ENCODE data around the gene HRH3. TPM values are rescaled to one million over a fixed set of nuclear protein-coding genes. Genes with fewer than 3 reads are reported as not detected.
A peak's percentile ranks its signal among the peaks of the same experiment; 100 is the strongest.

Gene HRH3
- total RNA-seq, 1 donor from 2014 or later, result not detected

DNA sequence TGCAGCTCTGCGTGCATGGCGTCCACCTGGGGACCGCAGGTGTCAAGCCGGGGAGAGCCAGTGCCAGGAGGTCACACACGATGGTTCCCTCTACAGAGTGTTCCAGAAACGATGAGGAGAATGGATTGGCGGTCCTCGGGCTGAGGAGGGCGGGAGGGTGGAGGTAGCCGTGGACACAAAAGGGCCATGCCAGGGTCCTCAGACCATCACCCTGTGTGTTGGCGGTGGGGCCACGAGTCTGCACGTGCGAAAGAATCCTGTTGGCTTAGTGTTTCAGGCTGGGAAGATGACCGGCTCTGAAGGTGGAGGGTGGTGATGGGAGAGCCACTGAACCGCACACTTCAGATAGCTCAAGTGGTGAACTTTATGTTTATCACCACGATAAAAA lies 13.7 kb downstream of the HRH3 start:
- no peak for ATAC-seq
- DNase-seq (ENCODE audit: missing footprints), result peak; percentile 25
- intact Hi-C loops (cut with DNase I), result no loop called here

DNA sequence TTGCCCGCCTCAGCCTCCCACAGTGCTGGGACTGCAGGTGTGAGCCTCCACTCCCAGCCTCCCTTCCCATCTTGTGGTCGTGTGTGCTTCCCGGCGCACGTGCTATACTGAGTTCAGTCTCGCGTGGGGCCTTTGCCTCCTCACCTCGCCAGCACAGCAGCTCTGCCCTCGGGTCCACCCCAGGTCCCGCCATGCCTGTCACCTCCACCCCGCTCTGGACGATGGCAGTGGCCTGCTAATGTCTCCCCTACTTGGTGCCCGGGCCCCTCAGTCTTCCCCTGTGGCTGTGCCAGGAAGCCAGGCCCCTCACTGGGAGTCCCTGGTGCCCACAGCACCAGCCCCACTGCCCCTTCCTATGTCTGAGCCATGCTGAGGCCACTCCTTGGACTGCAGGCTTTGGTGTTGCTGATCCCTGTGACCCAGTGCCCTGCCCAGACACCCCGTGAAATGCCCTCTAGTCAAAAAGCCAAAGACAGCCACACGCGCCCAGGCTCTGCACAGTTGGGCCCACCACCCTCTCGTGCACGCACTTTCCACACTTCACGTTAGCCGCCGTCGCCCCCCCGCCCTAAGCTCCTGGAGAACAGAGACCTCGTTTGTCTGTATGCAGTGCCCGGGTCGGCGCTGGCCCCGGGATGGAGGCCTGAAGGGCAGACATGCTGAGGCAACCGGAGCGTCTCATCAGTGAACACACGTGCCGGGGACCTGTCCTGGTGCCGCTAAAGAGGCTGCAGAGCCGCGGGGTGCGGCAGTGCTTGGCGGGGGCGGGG lies 14.3 kb downstream of the HRH3 start:
- DNase-seq (ENCODE audit: missing footprints) (peak; percentile 60), ATAC-seq (no peak)
- intact Hi-C loops (cut with DNase I), result no loop called here

DNA sequence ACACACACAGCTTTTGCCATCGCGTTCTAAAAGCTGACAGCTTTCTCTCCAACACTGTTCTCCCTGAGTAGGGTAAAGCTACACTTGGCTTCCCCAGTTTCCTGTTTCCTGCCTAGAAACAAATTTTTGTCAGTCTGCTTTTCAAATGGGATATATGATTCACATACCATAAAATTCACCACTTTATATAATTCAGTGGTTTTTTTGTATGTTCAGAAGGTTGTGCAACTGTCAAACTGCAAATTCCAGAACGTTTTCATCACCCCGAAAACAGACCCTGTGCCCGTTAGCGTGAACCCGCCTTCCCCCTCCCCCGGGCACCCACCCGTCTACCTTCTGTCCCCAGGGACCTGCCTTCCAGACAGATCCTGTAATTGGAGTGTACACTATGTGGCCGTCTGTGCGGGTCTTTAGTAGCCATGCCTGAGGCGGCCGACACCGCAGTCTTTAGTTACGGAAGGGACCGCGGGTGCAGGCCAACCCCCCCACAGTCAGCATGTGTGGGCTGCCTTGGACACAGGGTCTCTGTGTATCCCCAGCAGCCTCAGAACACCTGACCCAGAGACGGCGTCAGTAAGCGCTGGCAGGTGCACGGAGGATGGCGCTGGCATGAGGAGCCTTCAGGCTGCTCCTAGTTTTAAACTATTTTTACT lies 16.6 kb downstream of the HRH3 start:
- DNase-seq (ENCODE audit: missing footprints), result peak; percentile 41
- intact Hi-C loops (cut with DNase I), result no loop called here
- ATAC-seq, result no peak

DNA sequence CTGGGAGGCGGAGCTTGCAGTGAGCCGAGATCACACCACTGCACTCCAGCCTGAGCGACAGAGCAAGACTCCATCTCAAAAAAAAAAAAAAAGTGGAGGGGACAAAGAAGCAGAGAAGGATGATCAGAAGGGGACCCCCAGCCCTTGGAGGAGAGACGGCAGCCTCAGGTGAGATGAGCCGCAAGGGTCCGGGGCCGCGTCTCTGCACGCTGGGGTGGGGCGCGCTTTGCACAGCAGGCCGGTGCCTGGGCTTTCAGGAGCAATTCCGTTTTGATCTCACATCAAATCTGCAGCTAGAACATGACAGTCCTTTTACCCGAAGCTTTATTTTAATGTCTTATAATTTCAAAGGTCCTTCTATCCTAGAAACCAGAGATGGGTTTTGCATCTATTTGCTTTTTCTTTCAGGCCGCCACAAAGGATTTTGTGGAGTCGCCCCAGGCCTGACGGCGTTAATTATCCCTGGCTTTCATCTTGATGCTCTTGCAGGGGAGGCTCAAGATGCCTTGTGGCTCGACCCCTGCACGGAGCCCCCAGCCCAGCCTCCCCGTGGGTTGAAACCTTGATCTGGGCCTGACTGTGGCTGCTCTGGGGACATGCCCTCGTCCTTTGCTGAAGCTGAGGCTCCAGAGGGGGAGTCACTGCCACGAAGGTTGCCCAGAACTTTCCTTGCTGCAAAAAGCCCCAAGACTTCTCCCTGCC lies 17.3 kb downstream of the HRH3 start:
- ATAC-seq, result no peak
- intact Hi-C loops (cut with DNase I), result no loop called here
- peak; percentile 37 for DNase-seq (ENCODE audit: missing footprints)

DNA sequence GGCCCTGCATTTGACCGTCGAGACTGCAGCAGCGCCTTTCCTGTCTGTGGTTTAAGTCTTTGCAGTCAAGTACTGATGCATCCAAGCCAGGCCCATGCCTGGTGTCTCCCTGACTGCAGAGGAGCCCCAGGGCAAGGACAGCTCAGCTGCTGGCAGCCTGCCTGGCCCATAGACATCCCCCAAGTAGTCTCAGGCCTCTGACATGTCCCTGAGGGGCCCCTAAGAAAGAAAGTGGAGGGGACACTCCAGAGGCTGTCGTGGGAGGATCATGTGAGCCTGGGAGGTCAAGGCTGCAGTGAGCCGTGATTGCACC lies 18.0 kb downstream of the HRH3 start:
- ATAC-seq, result no peak
- intact Hi-C loops (cut with DNase I), result no loop called here
- DNase-seq (ENCODE audit: missing footprints), result peak; percentile 45

DNA sequence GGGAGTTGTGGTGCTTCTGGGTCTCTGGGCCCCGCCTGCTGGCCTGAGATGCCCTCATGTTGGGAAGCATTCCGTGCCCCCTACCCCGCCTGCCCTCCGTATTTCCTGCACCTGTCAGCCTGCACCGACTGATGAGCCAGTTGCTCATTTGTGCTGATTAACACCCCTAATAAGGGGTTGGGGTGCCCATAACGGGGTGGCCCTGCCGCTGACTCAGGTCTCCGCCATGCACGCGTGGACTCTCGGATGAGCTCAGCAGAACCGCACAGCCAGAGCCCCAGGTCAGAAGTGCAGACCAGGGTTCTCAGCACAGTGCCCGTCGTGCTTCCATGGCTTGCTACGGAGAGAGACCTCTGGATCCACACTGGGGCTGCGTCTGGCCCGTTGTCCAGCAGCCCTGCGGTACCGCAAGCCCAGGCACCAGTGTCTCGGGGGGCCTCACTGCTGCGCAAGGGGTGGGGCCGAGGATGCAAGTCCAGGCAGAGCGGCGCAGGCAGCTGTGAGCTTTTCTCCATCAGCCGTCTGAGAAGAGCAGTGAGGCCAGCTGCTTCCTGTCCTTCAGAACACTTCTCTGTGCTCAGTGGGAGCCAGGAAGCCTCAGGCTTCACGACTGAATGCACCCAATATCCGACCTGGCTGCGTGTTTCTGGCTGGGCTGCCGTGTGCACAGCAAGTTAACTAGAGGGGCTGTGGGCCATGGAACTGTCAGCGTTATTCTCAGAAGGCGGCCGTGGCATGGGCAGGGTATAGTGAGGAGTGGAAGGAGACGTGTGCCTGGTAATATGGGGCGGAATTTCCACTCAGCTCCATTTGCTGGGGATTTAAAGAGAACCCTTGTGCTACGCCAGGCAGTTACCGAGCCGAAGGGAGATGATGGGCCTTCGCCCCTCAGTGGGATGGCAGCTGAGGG lies 18.6 kb downstream of the HRH3 start:
- no peak for ATAC-seq
- DNase-seq (ENCODE audit: missing footprints), result peak; percentile 39

DNA sequence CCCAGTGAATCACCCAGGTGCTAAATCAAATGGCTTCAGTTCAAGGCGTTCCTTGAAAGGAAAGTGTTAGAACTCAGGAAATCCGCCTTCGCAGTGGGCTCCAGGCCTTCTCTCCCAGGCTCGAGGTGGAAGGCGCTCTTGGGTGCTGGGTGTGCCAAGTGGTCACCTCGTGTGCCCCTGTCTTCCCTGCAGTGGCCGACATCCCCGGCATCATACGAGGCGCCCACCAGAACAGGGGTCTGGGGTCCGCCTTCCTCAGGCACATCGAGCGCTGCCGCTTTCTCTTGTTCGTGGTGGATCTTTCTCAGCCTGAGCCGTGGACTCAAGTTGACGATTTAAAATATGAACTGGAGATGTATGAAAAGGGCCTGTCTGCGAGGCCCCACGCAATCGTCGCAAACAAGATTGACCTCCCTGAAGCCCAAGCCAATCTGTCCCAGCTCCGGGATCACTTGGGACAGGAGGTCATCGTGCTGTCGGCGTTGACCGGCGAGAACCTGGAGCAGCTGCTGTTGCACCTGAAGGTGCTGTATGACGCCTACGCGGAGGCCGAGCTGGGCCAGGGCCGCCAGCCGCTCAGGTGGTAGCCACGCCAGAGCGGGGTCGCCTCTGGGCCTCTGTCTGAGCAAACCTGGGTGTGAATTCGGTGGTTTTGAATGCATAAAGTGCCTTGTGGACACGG lies 19.4 kb downstream of the HRH3 start:
- intact Hi-C loops (cut with DNase I), result no loop called here
- ATAC-seq (no peak), DNase-seq (ENCODE audit: missing footprints) (peak; percentile 41)

More for the DNA sequence above, 18.6 kb downstream of the HRH3 start:
- intact Hi-C loops (cut with DNase I), result no loop called here

DNA sequence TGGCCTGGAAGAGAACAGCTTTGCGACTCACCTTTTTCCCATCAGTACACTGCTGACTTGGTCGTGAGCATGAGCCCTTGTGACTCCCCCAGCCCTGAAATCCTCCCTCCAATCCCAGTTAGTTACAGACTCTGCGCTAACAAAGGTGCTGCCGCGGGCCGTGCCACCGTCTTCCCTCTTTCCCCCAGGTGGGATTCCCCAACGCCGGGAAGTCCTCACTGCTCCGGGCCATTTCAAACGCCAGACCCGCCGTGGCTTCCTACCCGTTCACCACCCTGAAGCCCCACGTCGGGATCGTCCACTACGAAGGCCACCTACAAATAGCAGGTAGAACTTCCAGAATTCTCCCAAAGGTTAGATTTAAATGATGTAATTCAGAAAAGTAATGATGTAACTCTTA lies 21.1 kb downstream of the HRH3 start:
- ATAC-seq (no peak), DNase-seq (ENCODE audit: missing footprints) (peak; percentile 43)
- intact Hi-C loops (cut with DNase I), result no loop called here

DNA sequence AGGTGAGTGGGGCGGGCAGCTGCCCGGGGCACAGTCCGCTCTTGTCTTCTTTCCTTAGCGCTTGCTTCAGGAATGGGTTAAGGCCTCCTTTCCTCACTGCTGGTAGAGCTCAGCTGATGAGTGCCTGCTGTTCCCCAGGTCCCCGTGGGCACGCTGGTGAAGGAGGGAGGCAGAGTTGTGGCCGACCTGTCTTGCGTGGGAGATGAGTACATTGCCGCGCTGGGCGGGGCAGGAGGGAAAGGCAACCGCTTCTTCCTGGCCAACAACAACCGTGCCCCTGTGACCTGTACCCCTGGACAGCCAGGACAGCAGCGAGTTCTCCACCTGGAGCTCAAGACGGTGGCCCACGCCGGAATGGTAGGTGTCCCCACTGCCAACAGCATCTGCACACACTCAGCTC lies 21.6 kb downstream of the HRH3 start:
- no peak for ATAC-seq
- peak; percentile 11 for DNase-seq (ENCODE audit: missing footprints)

DNA sequence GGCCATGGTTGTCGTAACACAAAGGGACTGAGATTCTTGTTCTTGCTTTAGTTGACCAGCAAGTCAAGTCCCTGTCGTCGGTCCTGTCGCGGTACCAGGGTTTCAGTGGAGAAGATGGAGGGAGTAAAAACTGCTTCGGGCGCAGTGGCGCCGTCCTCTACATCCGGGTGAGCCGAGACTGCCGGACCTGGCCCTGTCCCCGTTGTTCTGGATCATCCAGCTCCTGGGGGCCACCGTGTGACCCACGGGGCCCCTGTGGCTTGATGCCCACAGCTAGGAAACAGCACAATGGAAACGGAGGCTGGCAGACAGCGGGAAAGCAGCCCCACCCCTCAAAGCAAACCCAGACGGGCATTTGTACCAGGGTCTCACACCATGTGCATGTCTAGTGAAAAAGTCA lies 22.3 kb downstream of the HRH3 start:
- DNase-seq (ENCODE audit: missing footprints), result peak; percentile 40
- intact Hi-C loops (cut with DNase I), result no loop called here
- no peak for ATAC-seq

More for the DNA sequence above, 21.6 kb downstream of the HRH3 start:
- intact Hi-C loops (cut with DNase I), result no loop called here

DNA sequence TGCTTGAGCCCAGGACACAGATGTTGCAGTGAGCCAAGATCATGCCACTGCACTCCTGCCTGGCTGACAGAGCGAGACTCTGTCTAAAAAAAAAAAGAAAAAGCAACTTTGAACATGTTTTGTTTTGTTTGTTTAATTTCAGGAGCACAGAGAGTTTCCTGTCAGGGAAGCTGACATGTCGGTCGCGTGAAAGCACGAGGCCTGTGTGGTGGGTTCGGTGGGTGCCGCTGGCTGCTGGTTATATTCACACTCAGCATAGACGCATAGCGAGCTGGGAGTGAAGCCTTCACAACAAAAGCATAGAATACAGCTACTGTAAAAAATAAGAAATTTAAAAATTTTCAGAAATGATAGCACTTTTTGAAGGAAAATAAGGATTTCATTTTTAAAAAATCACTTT lies 22.8 kb downstream of the HRH3 start:
- ATAC-seq, result no peak
- intact Hi-C loops (cut with DNase I), result no loop called here
- DNase-seq (ENCODE audit: missing footprints), result peak; percentile 14

DNA sequence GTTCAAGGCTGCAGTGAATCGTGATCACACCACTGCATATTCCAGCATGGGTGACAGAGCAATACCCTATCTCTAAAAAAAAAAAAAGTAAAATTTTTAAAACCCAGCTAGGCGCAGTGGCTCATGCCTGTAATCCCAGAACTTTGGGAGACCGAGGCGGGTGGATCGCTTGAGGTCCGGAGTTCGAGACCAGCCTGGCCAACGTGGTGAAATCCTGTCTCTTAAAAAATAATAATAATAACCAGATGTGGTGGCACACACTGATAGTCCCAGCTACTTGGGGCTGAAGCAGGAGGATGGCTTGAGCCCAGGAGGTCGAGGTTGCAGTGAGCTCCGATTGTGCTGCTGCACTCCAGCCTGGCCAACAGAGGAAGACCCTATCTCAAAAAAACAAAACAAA lies 23.8 kb downstream of the HRH3 start:
- DNase-seq (ENCODE audit: missing footprints) (peak; percentile 26), ATAC-seq (no peak)
- intact Hi-C loops (cut with DNase I), result no loop called here

DNA sequence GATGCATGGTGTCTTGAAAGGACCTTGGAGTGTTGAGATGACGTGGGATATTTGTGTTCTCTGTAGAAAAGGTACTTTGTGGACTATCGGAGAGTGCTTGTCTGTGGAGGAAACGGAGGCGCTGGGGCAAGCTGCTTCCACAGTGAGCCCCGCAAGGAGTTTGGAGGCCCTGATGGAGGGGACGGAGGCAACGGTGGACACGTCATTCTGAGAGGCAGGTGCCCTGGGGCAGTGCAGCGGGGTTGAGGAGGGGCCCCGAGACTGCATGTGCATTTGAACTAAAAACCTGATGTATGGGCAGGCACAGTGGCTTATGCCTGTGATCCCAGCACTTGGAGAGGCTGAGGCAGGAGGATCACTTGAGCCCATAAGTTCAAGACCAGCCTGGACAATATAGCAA lies 24.3 kb downstream of the HRH3 start:
- DNase-seq (ENCODE audit: missing footprints) (peak; percentile 15), ATAC-seq (no peak)
- intact Hi-C loops (cut with DNase I), result no loop called here

DNA sequence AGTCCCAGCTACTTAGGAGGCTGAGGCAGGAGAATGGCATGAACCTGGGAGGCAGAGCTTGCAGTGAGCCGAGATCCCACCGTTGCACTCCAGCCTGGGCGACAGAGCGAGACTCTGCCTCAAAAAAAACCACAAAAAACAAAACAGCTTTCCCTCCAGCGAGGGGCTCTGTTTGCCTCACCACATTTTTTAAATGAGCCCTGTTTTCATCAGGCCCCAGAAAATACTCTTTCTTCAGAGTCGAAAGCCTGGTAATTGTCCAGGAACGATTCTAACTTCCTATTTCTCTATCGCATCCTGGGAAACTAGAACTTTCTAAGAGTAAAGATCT lies 25.0 kb downstream of the HRH3 start:
- intact Hi-C loops (cut with DNase I), result no loop called here

DNA sequence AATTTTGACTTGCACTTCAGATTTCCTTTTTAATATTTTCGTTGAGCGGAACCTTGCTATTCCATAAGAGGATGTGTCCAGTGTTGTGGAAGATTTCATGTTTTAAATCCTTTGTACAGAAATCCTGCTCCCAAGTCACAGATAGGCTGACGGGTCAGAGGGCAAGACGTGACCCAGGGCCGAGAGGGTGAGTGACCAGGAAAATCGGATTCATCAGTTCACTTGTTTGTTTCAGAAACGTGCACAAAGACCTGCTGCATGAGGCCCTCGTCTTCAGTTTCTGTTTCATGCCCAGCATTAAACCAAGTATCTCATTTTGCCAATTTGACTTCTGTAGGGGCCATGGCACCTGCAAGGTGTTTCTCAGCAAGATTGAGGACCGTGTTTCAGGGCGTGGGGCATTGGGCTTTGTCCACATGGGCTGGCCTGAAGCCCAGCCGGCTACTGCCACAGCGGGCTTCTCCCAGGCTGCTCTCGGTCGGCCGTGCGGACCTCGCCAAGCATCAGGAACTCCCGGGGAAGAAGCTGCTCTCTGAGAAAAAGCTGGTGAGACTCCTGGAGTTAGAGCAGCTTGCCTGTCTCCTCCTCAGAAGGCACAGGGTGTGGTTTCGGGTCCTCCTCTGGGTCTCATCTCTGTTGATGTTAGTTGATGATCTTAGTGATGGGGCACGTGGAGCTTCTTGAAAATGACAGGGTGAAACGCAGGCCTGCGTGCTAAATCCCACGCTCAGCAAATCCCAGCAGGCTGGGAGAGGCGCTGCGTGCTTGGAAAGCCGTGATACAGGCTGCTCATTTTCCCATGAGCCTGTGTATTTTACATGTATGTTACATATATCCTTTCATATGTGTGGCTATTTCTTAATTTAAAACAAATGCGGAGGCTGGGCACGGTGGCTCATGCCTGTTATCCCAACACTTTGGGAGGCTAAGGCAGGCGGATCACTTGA lies 26.7 kb downstream of the HRH3 start:
- intact Hi-C loops (cut with DNase I), result no loop called here
- DNase-seq (ENCODE audit: missing footprints) (peak; percentile 51), ATAC-seq (no peak)

More for the DNA sequence above, 25.0 kb downstream of the HRH3 start:
- no peak for ATAC-seq
- no peak for DNase-seq (ENCODE audit: missing footprints)

DNA sequence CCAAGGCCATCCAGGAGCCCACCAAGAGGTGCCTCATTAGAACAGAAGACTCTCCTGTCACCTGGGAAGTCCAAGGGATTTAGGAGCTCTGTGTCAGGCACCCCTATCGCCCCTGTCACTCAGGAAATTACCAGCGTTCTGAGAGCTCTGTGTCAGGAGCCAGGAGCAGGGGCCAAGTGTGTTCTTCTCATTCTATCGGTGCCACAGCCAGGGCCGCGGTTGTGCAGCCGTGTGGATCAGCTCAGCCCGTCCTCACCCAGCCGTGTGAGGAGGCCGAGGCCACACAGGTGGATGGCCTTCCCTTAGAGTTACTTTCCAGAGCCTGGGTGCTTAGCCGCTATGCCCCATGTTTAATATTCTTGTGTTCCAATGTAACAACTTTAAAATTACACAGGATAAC lies 27.4 kb downstream of the HRH3 start:
- intact Hi-C loops (cut with DNase I), result no loop called here
- ATAC-seq (peak; percentile 43), DNase-seq (ENCODE audit: missing footprints) (peak; percentile 34)

DNA sequence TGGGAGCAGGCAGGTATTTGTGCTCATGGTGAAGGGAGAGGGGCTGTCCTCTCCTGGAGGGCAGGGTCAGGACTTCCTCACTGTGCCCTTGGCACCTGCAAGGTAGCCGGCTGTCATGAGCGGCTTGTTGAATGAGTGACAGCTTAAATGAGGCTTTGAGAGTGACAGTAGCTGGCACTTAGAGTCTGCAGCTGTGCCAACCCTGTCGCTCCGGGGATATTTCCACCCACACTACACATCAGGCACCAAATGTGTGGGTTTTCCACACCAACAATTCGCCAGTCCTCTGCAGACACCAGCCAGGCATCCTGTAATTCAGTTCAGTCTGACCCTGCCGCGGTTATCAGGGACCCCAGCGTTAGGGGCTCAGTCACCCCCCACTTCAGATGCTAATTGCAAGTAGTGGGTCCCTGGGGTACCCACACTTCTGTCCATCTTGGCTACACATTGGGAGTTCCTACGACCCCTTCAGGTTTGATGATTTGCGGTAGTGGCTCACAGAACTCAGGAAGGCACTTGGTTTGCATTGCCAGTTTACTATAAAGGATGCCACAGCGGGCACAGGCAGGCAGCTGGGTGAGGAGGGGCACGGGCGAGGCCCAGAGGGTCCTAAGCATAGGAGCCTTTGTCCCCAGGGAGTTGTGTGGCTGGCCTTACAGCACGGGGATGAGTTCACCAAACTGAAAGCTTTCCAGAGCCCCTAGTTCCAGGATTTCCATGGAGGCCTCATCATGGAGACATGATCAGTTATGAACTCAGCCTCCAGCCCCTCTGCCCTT lies 28.1 kb downstream of the HRH3 start:
- DNase-seq (ENCODE audit: missing footprints) (peak; percentile 37), ATAC-seq (peak; percentile 49)
- intact Hi-C loops (cut with DNase I), result no loop called here

Data from Right ventricle myocardium inferior (tissue), 1 donor.